Measurements from ENCODE around the gene HES2.
"Not testable (repeated sequence)": the region's sequence is repeated elsewhere in the genome, so short reads cannot be mapped to it uniquely, and the experiment has no call there.

Gene HES2

GRCh38 chr1:6418668-6419396 lies 887 bp downstream of the HES2 start:
- peak; percentile 64 for DNase-seq

GRCh38 chr1:6417961-6418667 lies 1.6 kb downstream of the HES2 start:
- no peak for DNase-seq

- no peak for DNase-seq
Observed at GRCh38 chr1:6416906-6417305, 2.8 kb downstream of the HES2 start.

- no peak for DNase-seq
Observed at GRCh38 chr1:6416295-6416656, 3.4 kb downstream of the HES2 start.

GRCh38 chr1:6414881-6415626 lies 4.7 kb downstream of the HES2 start:
- DNase-seq, result no peak

GRCh38 chr1:6414443-6414844 lies 5.3 kb downstream of the HES2 start:
- peak; percentile 38 for DNase-seq

GRCh38 chr1:6412896-6413295 lies 6.8 kb downstream of the HES2 start:
- DNase-seq, result no peak

- DNase-seq, result no peak
Observed at GRCh38 chr1:6410248-6410893, 9.3 kb downstream of the HES2 start.

- no peak for DNase-seq
Observed at GRCh38 chr1:6409733-6410132, 10.0 kb downstream of the HES2 start.

- no peak for DNase-seq
Observed at GRCh38 chr1:6409053-6409452, 10.7 kb downstream of the HES2 start.

GRCh38 chr1:6408023-6408422 lies 11.7 kb downstream of the HES2 start:
- DNase-seq, result no peak

- no peak for DNase-seq
Observed at GRCh38 chr1:6401673-6402072, 18.0 kb downstream of the HES2 start.

- no peak for DNase-seq
Observed at GRCh38 chr1:6399294-6399693, 20.4 kb downstream of the HES2 start.

- DNase-seq, result no peak
Observed at GRCh38 chr1:6397844-6398441, 21.8 kb downstream of the HES2 start.

GRCh38 chr1:6396998-6397397 lies 22.7 kb downstream of the HES2 start:
- no peak for DNase-seq

- DNase-seq, result not testable (repeated sequence)
Observed at GRCh38 chr1:6395781-6396244, 23.9 kb downstream of the HES2 start.

- not testable (repeated sequence) for DNase-seq
Observed at GRCh38 chr1:6395130-6395529, 24.6 kb downstream of the HES2 start.

- peak; percentile 100 for DNase-seq
Observed at GRCh38 chr1:6393400-6394187, 26.1 kb downstream of the HES2 start, which contains the start of gene ACOT7. Gene ACOT7, minus strand, starts transcription at chr1:6393767. Its CDS starts 368 bp downstream, at chr1:6393399.

GRCh38 chr1:6392809-6393399 lies 26.8 kb downstream of the HES2 start:
- peak; percentile 69 for DNase-seq

- peak; percentile 48 for DNase-seq
Observed at GRCh38 chr1:6391951-6392808, 27.5 kb downstream of the HES2 start.
